Activated CD8-positive, alpha-beta memory T cell treated with anti-CD3 and anti-CD28 coated beads, Interleukin-2, amount 50 U/mL, for 24 hours (primary cell): Measurements from ENCODE around the gene TRIM67.
"Not testable (repeated sequence)": the region's sequence is repeated elsewhere in the genome, so short reads cannot be mapped to it uniquely, and the experiment has no call there.

Experiments
- DNase-seq: peaks from one replicate; pipeline ENCODE4 v3.0.0-alpha.2; 2020; ENCODE audit errors: extremely low read depth

TRIM67 gene

DNA sequence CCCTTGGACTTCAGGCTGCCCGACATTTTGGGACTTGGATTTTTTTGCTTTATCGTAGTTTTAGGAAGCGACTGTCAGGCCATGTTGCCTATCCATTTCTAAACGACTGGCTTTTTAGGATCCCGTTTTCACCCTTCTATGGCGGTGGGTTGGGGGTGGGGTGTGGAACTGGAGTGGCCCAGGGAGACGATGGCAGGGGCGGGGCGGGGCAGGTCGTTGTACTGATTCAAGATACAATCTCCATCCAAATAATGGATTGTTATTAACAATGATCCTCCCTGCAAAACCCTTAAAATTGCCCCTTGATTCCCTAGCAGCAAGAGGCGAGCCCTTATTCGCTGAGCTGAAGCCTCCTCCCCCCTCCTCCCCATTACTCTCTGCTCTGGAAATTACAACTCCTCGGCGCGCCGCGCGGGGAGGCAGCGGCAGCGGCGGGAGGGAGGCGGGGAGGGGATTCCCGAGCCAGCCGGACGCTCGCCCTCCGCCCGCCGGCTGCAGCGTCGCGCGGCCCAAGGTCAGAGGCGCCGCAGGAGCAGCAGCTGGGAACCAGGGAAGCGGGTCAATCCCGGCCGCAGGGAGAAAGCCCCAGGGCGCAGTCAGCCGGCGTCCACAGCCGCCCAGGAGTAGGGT, at the start of gene TRIM67:
TRIM67 (plus strand) TSS at position 392 of the 630 bp plus-strand sequence. CDS start 912 bp downstream, outside the sequence.
- no peak for DNase-seq

DNA sequence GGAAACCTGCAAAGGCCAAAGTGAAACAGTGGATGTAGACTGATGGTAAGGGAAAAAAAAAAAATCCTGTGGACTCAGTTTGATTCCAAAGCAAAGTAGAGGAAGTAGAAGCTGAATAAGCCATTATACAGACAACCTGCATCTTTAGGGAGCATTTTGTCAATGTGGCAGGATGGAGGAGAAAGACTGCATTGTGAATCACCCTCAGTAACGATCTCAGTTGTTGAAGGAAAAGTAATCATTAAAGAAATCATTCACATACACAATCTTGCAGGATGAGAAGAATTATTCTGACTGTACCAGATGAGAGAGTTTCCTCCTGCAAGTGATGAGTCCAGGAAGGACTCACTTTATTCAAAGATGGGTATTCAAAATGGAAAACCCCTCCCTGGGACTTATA, 45.1 kb upstream of the TRIM67 start:
- DNase-seq = no peak

DNA sequence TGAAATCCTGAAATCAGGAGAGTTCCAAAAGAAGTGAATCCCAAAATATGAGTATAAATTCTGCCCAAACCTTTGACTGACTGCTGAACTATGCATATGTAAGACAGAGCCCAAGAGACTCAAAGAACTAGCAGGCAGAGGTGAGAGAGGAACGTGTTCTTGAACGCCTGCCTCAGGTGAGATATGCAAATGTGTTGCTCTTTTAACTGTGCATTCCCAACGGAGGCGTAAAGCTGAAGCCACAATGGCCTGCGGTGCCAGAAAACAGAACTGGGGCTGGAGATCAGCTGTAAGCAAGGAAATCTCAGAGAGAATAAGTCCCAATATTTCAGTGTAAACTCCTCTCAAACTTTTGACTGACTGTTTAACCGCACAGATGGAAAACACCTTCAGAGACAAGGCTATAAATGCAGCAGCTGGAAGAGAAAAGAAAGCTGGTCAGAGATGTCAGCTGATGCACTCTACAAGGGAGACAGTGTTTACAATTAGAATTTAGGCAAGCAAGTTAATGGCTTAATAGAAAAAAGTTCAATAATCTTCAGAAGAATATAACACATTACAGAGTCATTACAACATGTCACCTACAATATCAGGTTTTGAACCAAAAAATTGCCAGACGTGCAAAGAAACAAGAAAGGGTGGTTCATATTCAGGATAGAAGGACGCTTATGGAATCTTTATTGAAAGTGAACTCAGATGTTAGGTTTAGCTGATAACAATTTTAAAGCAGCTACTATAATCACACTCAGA, 43.0 kb upstream of the TRIM67 start:
- no peak for DNase-seq

DNA sequence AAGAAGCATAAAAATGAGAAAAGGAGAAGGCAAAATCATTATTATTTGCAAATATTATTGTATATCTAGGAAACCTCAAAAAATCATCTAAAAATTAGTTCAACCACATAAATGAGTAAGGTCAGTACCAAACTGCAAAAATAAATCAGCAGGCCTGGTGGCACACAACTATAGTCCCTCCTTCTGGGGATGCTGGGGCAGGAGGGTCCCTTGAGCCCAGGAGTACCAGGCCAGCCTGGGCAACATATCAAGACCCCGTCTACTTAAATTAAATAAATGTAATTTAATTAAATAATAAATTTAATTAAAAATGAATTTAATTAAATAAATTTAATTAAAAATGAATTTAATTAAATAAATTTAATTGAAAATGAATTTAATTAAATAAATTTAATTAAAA, 40.3 kb upstream of the TRIM67 start:
- DNase-seq = no peak

DNA sequence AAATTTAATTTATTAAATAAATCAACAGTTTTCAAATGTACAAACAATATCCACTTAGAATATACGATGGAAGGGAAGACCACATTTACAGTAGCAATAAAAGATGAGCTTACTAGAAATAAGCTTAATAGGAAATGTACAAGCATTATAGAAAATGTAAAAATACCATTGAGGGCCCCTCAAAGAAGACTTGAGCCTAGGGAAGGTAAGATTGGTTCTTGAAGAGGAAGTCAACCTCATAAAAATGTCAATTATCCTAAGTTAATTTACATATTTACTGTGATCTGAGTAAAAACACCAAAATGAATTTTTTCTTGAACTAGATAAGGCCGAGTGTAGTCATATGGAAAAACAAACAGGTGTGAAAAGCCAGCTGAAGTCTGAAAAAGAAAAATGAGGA, 39.7 kb upstream of the TRIM67 start:
- DNase-seq = no peak

DNA sequence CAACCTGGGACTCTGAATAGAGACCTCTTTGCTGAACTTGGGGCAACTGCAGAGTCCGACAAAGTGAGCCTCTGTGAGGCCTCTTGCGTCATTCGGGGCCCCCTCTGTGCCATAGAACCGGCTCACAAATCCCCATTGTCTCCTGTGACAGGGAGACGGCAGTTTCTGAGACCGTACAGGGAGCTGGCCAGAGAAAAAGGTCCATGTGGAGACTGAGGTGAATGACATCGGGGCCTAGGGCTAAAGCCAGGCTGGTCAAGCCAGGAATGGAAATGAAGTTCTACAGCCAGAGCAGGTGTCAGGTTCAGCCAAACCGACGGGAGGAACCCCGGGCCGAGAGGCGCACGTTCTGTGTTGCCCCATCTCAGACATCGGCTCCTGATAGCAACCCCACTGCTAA, 37.1 kb upstream of the TRIM67 start:
- DNase-seq = no peak

DNA sequence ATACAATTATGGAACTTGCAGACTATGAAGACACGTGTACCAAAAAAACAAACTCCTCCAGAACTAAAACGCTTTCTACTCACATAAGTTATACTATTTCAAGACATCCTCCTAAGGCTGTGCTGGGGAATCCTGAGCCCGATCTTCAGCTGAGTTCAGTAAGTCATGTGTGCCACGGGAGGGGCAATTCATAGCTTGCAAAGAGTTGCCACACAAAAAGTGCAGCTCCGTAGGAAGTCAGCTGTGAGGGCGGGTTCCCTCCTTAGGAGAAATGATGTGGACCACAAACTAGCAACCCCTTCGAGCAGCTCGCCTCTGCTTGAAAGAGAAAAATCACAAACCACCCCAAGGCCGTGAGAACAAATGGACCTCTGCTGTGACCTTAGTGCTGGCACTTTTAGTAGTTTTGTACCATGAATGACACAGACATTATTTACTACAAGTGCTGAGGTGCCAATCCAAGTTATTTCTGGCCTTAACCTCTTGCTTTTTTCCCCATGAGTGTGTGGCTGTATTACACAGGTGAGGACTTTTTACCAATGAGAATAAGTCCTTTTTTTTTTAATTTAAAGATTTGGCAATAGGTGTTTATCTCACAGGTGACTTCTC, 35.8 kb upstream of the TRIM67 start:
- DNase-seq = no peak

DNA sequence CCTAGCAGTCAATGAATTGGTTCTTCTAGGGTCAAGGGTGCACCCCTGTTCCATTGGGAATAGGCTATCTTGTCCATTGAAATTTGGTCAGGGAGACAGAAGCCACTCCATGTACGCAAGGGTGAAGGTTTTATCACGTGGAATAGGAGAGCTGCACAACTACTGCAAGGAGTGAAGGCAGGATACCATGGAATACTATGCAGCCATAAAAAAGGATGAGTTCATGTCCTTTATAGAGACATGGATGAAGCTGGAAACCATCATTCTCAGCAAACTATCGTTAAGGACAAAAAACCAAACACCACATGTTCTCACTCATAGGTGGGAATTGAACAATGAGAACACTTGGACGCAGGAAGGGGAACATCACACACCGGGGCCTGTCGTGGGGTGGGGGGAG, 34.8 kb upstream of the TRIM67 start:
- not testable (repeated sequence) for DNase-seq

DNA sequence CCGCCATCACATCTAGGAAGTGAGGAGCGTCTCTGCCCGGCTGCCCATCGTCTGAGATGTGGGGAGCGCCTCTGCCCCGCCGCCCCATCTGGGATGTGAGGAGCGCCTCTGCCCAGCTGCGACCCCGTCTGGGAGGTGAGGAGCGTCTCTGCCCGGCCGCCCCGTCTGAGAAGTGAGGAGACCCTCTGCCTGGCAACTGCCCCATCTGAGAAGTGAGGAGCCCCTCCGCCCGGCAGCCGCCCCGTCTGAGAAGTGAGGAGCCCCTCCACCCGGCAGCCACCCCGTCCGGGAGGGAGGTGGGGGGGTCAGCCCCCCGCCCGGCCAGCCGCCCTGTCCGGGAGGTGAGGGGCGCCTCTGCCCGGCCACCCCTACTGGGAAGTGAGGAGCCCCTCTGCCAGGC, 33.4 kb upstream of the TRIM67 start:
- DNase-seq = not testable (repeated sequence)

DNA sequence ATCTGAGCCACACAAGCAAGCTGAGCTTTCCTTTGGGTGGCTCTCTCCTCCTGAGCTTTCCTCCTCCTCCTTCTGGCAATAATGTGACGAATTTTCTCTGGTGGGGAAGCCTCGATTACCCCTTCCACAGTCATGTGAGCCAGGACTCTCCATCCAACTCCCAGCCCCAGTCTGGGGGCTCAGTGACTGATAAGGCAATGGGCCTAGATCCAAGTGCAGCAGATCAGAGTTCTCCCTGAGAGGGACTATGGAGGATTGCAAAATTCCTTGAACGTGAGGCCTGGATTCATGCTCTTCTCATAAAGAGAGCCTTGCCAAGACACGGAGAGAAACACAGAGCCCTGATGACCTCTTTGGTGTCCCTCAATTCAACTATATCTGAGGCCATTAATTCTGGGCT, 31.3 kb upstream of the TRIM67 start:
- no peak for DNase-seq

DNA sequence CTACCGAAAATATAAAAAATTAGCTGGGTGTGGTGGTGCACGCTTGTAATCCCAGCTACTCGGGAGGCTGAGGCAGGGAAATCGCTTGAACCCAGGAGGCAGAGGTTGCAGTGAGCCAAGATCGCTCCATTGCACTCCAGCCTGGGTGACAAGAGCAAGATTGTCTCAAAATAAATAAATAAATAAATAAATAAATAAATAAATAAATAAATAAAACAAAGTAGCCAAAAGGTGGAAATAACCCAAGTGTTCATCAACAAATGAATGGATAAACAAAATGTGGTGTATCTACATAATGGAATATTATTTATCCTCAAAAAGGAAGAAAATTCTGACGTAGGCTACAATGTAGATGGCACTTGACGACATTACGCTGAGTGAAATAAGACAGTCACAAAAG, 29.3 kb upstream of the TRIM67 start:
- DNase-seq = not testable (repeated sequence)

DNA sequence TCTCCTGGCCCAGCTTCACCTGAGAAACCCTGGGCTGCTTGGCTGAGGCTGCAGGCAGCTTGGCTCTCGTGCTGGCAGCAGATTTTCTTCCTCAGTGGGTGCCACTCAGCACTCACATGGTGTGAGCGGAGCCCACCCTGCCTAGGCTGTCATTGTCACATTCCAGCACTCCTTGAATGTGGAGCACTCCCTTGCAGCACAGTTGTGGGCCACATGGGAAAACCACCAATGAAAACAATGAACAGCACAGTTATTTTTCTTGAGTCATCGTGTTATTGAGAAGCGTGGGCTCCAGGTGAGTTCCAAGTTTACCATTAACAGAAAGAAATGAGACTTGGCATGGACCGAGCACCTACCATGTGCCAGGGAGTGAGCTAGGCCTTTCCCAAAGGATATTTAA, 27.2 kb upstream of the TRIM67 start:
- DNase-seq = no peak

DNA sequence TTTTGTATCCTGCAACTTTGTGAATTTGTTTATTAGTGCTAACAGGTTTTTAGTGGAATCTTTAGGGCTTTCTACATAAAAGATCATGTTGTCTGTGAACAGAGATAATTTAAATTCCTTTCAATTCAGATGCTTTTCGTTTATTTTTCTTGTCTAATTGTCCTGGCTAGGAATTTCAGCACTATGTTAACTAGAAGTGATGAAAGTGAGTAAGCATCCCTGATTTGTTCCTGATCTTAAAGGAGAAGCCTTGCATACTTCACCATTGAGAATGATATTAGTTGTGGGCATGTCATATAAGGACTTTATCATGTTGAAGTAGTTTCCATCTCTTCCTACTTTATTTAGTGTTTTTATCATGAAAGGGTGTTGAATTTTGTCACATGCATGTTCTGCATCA, 23.6 kb upstream of the TRIM67 start:
- DNase-seq = no peak

DNA sequence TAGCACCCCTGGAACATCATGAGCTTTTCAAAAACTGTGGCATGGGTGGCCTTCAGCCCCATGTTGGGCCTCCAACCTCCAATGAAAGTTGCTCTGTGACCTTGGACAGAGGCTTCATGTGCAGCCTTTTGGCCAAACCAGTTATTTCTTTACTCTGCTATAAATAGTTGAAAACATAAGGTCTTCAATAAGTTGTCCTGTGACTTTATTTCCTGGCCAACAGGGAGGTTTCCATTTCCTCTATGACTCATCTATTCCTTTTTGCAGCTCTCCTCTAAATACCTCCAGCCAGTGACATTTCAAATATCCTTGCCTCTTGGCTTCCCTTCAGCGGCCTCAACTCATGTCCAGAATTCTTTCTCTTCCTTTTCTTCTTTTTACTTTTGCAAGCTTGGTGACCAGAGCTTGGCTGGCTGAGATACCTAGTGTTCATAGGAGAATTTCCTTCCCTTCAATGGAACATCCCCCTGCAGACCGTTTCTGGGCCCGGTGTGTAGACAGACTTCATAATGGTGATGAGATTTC, 22.7 kb upstream of the TRIM67 start:
- DNase-seq = no peak

DNA sequence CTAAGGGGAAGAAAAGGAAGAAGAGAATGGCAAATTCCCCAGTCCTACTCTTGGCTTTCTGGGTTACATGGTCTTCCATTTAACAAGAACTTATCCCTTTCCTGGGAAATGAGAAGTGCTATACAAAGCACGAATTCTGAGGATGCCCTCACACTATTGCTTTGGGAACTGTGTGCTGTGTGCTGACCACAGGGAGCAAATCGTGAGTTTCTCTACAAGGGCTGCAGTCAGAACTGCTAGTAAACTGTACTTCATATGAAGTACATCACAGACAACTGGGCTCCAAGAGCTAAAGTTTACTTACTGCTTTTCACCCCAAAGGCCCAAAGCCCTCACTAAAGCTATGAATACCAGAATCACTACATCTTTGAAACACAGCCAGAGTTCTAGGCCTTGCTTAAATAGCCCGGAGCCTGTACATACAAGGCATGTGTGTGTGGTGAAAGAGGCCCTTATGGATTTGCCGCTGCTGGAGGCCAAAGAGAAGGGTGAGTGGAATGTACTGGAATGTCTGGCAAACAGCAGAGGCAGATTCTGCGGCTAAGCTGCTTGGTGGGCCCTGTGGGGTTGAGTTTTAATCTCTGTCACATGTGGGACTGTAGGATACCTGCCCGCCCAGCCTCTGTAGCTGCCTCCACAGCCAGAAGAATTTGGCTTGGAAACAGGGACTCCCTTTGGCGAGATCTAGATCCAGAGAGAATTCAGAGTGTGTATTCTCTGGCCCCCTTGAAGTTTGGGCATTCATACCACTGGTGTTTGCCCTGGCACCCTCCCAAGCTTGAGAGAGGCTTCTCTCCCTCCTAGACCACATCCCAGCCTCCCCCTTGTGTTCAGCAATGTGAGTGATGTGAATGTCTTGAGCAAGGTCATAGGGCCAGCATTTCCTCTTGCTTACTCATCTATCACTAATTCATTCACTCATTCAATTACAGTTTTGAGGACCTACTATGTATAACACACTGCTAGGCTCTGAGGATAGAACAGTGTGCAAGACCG, 21.9 kb upstream of the TRIM67 start:
- DNase-seq = no peak

DNA sequence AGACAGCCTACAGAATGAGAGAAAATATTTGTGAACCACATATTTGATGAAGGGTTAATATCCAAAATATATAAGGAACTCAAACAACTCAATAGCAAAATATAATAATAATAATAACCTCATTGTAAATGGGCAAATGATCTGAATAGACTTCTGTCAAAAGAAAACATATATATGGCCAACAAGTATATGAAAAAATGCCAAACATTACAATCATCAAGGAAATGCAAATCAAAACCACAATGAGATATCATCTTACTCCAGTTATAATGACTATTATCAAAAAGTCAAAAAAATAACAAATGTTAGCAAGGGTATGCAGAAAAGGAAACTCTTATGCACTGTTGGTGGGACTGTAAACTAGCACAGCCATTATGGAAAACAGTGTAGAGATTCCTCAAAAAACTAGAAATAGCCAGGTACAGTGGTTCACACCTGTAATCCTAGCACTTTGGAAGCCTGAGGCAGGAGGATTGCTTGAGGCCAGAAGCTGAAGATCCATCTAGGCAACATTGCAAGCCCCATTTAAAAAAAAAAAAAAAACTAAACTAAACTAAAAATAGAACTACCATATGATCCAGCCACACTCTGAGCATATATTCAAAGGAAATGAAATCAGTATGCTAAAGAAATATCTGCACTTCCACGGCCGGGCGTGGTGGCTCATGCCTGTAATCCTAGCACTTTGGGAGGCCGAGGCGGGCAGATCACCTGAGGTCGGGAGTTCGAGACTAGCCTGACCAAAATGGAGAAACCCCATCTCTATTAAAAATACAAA, 17.3 kb upstream of the TRIM67 start:
- no peak for DNase-seq

DNA sequence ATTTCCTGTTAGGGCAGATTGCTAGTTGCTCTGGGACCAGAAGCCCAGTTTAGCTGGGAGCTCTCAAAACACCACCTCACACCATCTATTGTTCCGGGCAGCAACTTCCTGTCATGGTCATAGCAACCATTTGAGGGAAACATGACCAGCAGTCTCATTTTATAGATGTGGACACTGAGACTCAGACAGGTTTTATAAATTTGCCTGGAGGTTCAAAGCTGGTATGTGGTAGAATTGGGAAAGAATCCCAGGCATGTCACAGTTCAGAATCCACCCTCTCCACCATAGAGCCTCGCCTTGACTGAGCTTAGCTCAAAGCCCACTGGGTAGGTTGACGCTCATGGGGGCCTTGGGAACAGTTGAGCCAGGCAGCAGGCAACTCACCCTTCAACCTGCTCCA, 14.0 kb upstream of the TRIM67 start:
- DNase-seq = no peak

DNA sequence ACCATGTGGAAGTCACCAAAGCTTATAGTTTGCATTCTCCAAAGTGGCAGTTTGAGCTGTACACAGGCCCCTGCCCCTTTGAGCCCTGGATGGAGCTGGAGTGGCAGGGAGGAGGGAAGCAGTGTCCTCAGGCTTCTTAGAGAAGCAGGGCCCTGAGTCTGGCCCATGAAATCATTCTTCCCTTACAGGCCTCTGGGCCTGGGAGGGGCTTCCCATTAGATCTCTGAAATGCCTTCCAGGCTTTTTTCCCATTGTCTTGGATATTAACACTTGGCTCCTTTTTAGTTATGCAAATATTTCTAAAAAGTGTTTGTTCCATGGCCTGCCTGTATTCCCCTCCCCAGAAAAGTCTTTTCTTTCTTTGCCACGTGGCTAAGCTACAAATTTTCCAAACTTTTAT, 10.0 kb upstream of the TRIM67 start:
- no peak for DNase-seq

DNA sequence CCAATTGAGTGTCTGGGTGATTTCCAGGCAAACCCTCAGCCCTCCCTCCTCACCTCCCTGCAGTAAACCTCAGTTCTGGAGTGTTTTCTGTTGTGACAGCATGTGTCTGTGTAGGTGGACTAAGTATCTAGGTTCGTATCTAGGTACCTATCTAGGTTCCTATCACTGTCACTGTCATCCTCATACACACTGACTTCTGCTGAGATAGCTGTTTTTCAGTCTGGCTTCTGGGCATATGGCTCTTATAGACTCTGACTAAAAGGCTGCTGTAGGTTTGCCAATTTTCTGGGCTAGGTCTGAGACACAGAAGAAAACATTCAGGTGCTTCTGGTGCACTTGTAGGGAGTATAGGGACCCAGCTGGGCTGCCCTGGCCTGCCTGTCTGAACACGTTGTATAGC, 8.1 kb upstream of the TRIM67 start:
- no peak for DNase-seq

DNA sequence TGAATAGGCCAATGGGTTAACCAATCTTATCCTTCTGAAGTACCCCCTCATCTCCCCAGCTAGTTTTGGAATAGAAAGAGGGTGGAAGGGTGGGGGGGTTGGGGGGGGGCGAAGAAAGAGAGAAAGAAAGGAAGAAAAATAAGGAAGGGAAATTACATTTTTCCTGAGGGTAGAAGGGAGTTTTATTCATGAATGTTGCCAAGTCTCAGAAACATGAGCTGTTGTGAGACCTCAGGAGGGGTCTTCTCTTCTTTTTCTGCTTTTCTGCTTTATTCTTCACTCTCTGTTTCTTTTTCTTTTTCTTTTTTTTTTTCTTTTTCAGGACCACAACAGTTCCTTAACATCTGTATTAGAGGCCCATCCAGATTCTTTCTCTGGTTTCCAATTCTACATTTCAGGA, 6.0 kb upstream of the TRIM67 start:
- no peak for DNase-seq

DNA sequence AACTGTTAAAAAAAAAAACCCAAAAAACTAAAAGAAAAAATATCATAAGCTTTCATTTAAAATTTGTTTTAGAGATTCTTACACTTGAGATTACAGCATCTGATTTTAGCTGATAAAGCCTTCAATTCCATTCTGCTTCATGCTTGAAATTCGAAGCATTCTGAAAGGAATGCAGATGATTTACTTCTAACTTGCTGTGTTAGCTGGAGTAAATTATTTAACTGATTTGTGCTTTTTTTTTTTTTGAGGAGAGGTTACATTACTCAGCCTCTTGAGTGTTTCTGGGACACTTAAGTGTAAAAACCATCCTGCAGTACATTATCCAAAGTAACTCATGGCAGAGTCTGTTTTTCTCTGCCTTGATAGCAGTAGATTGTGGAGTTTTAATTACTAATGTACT, 4.5 kb upstream of the TRIM67 start:
- DNase-seq = no peak
